ENCODE measurements around the gene BARHL2.

- no peak for TF ChIP-seq POLR2A (IDR thresholded peaks at IDR 0.05)
- no peak for TF ChIP-seq CTCF (IDR thresholded peaks at IDR 0.05)
Observed at GRCh38 chr1:90727917-90728501, 10.9 kb upstream of the BARHL2 start.
